Progenitor cell of endocrine pancreas (in vitro differentiated cells): Measurements from ENCODE around the gene BRF1. TPM values are rescaled to one million over a fixed set of nuclear protein-coding genes. Genes with fewer than 3 reads are reported as not detected.
A peak's percentile ranks its signal among the peaks of the same experiment; 100 is the strongest.
"Not testable (repeated sequence)": the region's sequence is repeated elsewhere in the genome, so short reads cannot be mapped to it uniquely, and the experiment has no call there.

Experiments
- DNase-seq: peaks from one replicate; pipeline ENCODE4 v3.0.0; 2021; ENCODE audit warnings: low spot score; ENCODE audit not compliant: unreplicated experiment
- H3K27ac Mint-ChIP-seq: 2 replicates; pipeline ENCODE4 v1.8.0; 2021; ENCODE audit warnings: mild to moderate bottlenecking, moderate library complexity, mixed read lengths
- H3K27me3 Mint-ChIP-seq: 2 replicates; pipeline ENCODE4 v1.8.0; 2021; ENCODE audit warnings: mixed read lengths
- H3K36me3 Mint-ChIP-seq: 2 replicates; pipeline ENCODE4 v1.8.0; 2022; ENCODE audit warnings: mixed read lengths; ENCODE audit not compliant: insufficient read depth
- H3K4me1 Mint-ChIP-seq: 2 replicates; pipeline ENCODE4 v1.8.0; 2021; ENCODE audit warnings: low read depth, mixed read lengths
- H3K4me3 Mint-ChIP-seq: 2 replicates; pipeline ENCODE4 v1.8.0; 2021; ENCODE audit warnings: low read depth, mild to moderate bottlenecking, moderate library complexity, mixed read lengths
- H3K9me3 Mint-ChIP-seq: 2 replicates; pipeline ENCODE4 v1.8.0; 2021; ENCODE audit warnings: low read depth, mixed read lengths
- CTCF ChIP-seq: fragments of 200-600 bp; sonication (generic); IDR thresholded peaks from one replicate; pipeline ENCODE4 v1.5.0; 2021; ENCODE audit warnings: antibody characterized with exemption, mild to moderate bottlenecking; ENCODE audit not compliant: unreplicated experiment
- total RNA-seq: library from RNA; stranded (reverse); gene quantifications from 2 replicates; pipeline ENCODE4 v1.2.1, GENCODE V29; 2021

The BRF1 gene
- total RNA-seq, 1 donor from 2014 or later, result 49.9 TPM

- DNase-seq, result no peak
- Mint-ChIP-seq H3K4me3 (no peak overlapping the region), H3K27ac (no peak overlapping the region), H3K9me3 (no peaks in the 10 kb centered on the region), H3K4me1 (peaks cover 3% of the 10 kb centered on the region), H3K36me3 (no peaks in the 10 kb centered on the region), H3K27me3 (peaks cover 4% of the 10 kb centered on the region)
- TF ChIP-seq CTCF, result no peak
Measured at GRCh38 chr14:105305345-105305744, 4.5 kb upstream of the BRF1 start.

- no peak for DNase-seq
- Mint-ChIP-seq H3K27ac (no peak overlapping the region), H3K4me3 (no peak overlapping the region), H3K9me3 (no peaks in the 10 kb centered on the region), H3K4me1 (peaks cover 6% of the 10 kb centered on the region), H3K36me3 (no peaks in the 10 kb centered on the region), H3K27me3 (peaks cover 4% of the 10 kb centered on the region)
- no peak for TF ChIP-seq CTCF
Measured at GRCh38 chr14:105304565-105304964, 3.8 kb upstream of the BRF1 start.

- no peaks in the 10 kb centered on the region for H3K36me3 Mint-ChIP-seq
- H3K4me1 Mint-ChIP-seq, result peaks cover 9% of the 10 kb centered on the region
- H3K27ac Mint-ChIP-seq, result no peak overlapping the region
- peaks cover 4% of the 10 kb centered on the region for H3K27me3 Mint-ChIP-seq
- DNase-seq, result no peak
- H3K4me3 Mint-ChIP-seq, result no peak overlapping the region
- TF ChIP-seq CTCF, result no peak
- no peaks in the 10 kb centered on the region for H3K9me3 Mint-ChIP-seq
Measured at GRCh38 chr14:105303949-105304348, 3.1 kb upstream of the BRF1 start.

GRCh38 chr14:105301915-105302249 lies 1.1 kb upstream of the BRF1 start:
- Mint-ChIP-seq H3K27ac (peak overlapping the region; percentile 97), H3K4me3 (peak overlapping the region; percentile 84)
- not testable (repeated sequence) for DNase-seq, H3K36me3 Mint-ChIP-seq, H3K4me1 Mint-ChIP-seq, H3K9me3 Mint-ChIP-seq, H3K27me3 Mint-ChIP-seq

- DNase-seq, result peak; percentile 99
- Mint-ChIP-seq H3K27ac (peak overlapping the region; percentile 97), H3K9me3 (no peaks in the 10 kb centered on the region), H3K36me3 (no peaks in the 10 kb centered on the region), H3K4me1 (peaks cover 9% of the 10 kb centered on the region), H3K27me3 (peaks cover 4% of the 10 kb centered on the region), H3K4me3 (peak overlapping the region; percentile 84)
- TF ChIP-seq CTCF, result peak; percentile 7
Measured at GRCh38 chr14:105301103-105301914, 508 bp upstream of the BRF1 start.
